ENCODE results near the gene ARL4A. TPM values are rescaled to one million over a fixed set of nuclear protein-coding genes. Genes with fewer than 3 reads are reported as not detected.

ARL4A gene
- total and polyA plus RNA-seq, 2 of the 13 experiments (the other 11 are each of a cell fraction or from before 2014, with no cell fraction given): 10.8 to 25.6 TPM

GRCh38 chr7:12686234-12686890 is 1.1 kb upstream of the ARL4A start (continued):
- TF ChIP-seq ZNF275 (CRISPR knock-in tag; IDR thresholded peaks at IDR 0.05; ENCODE audit: borderline replicate concordance): no peak
- TF ChIP-seq HMGXB3 (CRISPR knock-in tag; IDR thresholded peaks at IDR 0.05; ENCODE audit: borderline replicate concordance): no peak
- no peak for TF ChIP-seq ZNF567 (CRISPR knock-in tag; IDR thresholded peaks at IDR 0.05; ENCODE audit: borderline replicate concordance)
- TF ChIP-seq ZSCAN30 (CRISPR knock-in tag; IDR thresholded peaks at IDR 0.05): no peak
- 0 out of 2 replicates have a peak, but pooled peaks have one; percentile 54 for TF ChIP-seq PRMT3 (CRISPR knock-in tag; IDR thresholded peaks at IDR 0.05; ENCODE audit: borderline replicate concordance, low read depth)
- TF ChIP-seq KLF12 (CRISPR knock-in tag; IDR thresholded peaks at IDR 0.05; ENCODE audit: borderline replicate concordance): 0 out of 2 replicates have a peak, but pooled peaks have one; percentile 61
- no peak for TF ChIP-seq MAF1 (CRISPR knock-in tag; IDR thresholded peaks at IDR 0.05; ENCODE audit: borderline replicate concordance)
- TF ChIP-seq SNAI1 (CRISPR knock-in tag; IDR thresholded peaks at IDR 0.05; ENCODE audit: borderline replicate concordance): no peak
- peak; percentile 36; the same call in 1 of the 2 replicates for TF ChIP-seq SOX5 (CRISPR knock-in tag; IDR thresholded peaks at IDR 0.05; ENCODE audit: borderline replicate concordance)
- peak; percentile 75; the same call in 1 of the 2 replicates for TF ChIP-seq MXD4 (CRISPR knock-in tag; IDR thresholded peaks at IDR 0.05)
- peak; percentile 66 for TF ChIP-seq ZNF143 (CRISPR knock-in tag; IDR thresholded peaks at IDR 0.05)
- TF ChIP-seq ZSCAN25 (CRISPR knock-in tag; IDR thresholded peaks at IDR 0.05): no peak
- TF ChIP-seq ZNF24 (IDR thresholded peaks at IDR 0.05): peak; percentile 51; the same call in 1 of the 2 replicates
- TF ChIP-seq FOXP1 (IDR thresholded peaks at IDR 0.05): no peak
- TF ChIP-seq FOXP1 (CRISPR knock-in tag; IDR thresholded peaks at IDR 0.05): no peak
- TF ChIP-seq RFXAP (CRISPR knock-in tag; IDR thresholded peaks at IDR 0.05; ENCODE audit: borderline replicate concordance): 0 out of 2 replicates have a peak, but pooled peaks have one; percentile 30
- no peak for TF ChIP-seq KLF13 (CRISPR knock-in tag; IDR thresholded peaks at IDR 0.05)
- TF ChIP-seq ARID2 (CRISPR knock-in tag; IDR thresholded peaks at IDR 0.05; ENCODE audit: borderline replicate concordance): no peak
- TF ChIP-seq BORCS8-MEF2B (CRISPR knock-in tag; IDR thresholded peaks at IDR 0.05): 0 out of 2 replicates have a peak, but pooled peaks have one; percentile 8
- peak; percentile 89 for TF ChIP-seq ADNP (CRISPR knock-in tag; IDR thresholded peaks at IDR 0.05)
- no peak for TF ChIP-seq CC2D1A (CRISPR knock-in tag; IDR thresholded peaks at IDR 0.05)
- no peak for TF ChIP-seq ZNF713 (CRISPR knock-in tag; IDR thresholded peaks at IDR 0.05)
- no peak for TF ChIP-seq MZF1 (CRISPR knock-in tag; IDR thresholded peaks at IDR 0.05; ENCODE audit: borderline replicate concordance)
- TF ChIP-seq RAD51 (IDR thresholded peaks at IDR 0.05; ENCODE audit: borderline replicate concordance): no peak
- no peak for TF ChIP-seq ZNF256 (CRISPR knock-in tag; conservative IDR thresholded peaks at IDR 0.05)
- peak; percentile 49; the same call in 1 of the 2 replicates for TF ChIP-seq SP5 (CRISPR knock-in tag; IDR thresholded peaks at IDR 0.05; ENCODE audit: borderline replicate concordance, low read depth)
- no peak for TF ChIP-seq SP1 (IDR thresholded peaks at IDR 0.05)
- peak; percentile 68; the same call in 1 of the 2 replicates for TF ChIP-seq SP1 (CRISPR knock-in tag; IDR thresholded peaks at IDR 0.05)

Measured in HepG2 (cell line).